Embryonic facial prominence (tissue), 1 donor: Measurements from ENCODE around the gene TMUB2.

Source experiments
- DNase-seq: peaks from one replicate; pipeline ENCODE4 v3.0.0-alpha.2; 2016; ENCODE audit errors: extremely low spot score

TMUB2 gene

DNA sequence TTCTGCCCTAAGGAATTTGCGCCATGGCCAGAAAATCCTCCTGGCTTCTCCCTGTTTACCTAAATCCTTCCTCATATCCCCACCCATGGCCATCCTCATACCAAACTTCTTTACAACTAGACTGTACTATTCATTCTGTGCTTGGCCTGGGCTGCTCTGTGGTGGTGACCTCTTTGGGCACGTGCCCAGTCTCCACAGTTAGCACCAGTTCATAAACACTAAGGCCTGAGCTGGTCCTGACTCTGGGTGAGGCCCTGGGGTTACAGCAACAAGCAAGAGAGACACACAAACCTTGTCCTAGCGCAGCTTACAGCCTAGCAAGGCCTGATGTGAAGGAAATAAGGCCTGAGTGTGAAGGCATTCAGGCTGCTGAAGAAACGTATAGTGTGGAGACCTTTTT lies 16.0 kb downstream of the TMUB2 start:
- DNase-seq = no peak

DNA sequence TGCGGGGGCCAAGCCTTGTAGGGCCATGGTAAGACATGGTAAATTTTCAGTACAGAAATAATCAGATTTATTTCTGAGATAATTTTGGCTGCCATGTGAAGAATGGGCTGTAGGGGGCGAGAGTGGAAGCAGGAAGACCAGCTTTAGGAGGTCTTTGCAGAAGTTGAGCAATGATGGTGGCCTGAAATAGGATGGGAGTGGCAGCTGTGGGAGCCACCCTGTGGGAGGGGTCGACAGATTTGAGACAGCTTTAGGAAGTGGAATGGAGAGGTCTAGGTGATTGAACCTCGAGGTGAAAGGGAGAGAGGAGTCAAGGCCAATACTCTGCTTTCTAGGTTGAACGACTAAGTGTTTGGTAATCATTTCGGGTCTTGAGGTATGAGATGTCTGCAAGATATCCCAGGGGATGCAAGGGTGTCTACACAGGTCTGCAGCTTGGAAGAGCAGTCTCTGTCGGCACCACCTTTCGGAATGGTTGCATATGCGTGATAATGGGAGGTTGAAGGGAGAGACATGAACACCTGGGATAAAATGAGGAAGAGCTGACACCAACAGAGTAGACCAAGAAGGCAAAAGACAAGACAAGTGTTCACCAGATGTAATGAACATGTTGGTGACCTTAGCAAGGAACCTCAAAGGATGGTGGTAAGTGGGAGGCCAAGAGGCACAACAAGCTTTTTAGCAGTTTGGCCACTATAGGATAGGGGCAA lies 17.1 kb downstream of the TMUB2 start:
- DNase-seq = no peak

DNA sequence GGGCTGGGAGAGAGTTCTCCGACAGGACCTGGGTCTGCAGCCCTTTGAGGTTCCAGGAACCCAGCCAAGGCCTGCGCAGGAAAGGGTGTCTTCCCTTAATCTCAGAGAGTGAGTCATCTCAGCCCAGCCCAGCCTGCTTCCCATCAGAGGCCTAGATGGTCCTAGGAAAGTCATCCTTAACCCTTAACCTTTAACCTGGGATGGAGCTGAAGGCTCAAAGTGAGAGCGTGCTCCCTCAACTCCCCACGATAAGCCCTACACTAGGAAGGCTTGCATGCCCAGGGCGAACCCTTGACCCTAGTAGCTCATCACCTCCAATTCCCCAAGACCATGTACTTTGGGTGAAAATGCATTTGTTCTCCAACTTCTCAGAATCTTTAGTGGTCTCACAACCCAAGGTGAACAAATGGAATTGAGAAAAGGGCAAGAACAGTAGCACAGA lies 17.7 kb downstream of the TMUB2 start:
- DNase-seq = no peak

DNA sequence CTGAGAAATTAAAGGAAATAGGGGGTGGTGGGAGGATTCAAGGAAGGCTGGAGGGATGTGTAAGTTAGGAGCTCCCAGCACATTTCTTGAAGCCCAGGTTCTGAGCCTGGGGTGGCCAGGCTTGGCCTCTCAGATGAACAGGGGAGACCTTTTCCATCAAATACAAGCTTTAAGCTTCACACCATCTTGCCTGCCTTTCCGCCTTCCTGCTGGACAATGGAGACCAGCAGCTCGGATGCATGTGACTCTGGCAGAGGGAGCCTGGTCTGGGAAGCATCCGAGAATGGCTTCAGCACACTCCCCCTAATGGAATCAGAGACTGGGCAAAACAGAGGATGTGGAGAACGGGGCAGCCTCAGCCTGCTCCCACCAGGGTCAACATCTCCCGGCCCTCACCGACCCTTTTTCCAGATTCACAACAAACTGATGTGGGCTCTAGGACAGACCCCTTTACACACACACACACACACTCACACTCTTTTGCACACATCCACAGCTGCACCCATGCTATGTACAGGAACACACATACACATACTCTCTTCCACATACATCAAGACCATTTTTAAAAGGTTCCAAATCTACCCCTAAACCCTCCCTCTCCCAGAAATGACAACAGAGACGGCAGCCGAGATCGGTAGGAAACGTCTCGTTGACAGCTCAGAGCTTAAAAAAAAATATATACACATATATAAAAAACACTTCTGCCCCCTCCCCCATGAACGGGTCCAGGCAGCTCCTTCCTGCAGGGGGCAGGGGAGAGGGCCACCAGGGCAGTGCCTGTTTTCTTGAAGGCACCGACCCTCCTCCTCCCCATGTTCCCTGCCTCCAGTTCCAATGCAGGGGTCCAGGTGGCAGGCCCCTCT lies 19.4 kb downstream of the TMUB2 start:
- no peak for DNase-seq

DNA sequence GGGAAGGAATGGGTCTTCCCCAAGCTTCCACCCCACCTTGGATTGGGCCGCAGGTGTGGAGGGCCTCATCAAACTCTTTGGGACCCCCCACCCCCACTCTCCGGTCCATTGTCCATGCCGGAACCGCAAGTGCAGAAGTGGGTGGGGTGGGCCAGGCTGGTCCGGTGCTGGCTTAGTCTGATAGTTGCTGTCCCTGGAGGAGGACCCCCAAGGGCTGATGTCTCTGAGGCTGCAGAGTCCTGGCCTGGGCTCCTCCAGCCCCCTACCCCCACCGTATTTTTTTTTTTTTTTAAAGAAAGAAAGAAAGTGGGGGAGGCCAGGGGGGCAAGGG lies 20.0 kb downstream of the TMUB2 start:
- DNase-seq = no peak

DNA sequence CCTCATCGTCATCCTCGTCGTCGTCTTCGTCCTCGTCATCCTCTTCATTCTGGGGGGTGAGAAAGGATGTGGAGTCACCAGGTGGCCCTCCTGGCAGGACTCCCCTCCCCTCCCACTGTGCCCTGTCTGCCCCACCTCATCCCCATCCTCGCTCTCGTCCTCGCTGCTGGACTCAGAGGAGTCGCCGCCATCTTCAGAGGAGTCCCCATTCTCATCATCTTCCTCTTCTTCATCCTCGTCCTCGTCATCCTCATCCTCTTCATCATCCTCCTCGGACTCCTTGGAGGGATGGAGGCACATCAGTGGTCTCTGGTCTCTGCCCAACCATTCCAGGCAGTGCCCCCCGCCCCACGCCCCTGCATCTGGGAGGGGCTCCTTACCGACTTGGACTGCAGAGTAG lies 20.5 kb downstream of the TMUB2 start:
- DNase-seq = no peak

DNA sequence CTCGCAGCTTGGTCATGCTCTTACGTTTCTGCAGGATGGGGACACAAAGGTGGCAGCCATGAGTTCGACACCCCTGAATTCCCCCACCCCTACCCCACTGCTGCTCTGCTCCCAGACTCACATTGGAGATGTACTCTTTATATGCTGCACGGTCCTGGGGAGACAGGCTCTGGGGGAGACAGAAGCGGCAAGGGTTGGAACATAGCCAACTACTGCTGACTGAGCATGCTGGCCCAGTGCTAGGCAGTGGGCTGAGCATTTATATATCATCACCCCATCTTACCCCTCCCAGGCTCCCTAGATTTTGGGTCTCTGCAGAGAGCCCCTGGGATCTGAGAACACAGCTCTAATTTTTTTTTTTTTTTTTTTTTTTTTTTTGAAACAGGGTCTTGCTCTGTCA lies 21.0 kb downstream of the TMUB2 start:
- no peak for DNase-seq

DNA sequence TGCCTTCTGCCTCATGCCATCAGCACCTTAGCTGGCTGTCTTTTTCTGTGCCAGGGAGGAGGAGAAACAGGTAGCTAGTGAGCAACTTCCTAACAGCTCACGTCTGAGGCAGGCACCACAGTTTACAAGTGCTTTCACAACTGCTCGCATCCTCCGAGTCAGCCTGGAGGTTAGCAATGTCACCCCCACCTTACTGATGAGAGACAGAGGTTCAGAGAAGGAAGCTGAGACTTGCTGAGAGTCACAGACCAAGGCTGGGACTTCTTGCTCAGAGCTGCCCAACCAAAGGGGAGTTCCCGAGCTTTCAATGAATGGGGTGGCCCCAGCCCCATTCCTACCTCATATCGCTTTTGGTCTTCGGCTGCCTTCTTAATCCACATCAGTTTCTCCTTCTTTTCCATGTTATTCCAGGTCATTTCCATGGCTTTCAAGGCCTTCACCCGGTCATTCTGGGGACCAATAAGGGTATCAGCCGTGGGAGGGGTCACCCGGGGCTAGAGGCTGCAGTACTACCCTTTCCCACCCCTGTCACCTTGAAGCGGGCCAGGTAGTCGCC lies 23.1 kb downstream of the TMUB2 start:
- no peak for DNase-seq

DNA sequence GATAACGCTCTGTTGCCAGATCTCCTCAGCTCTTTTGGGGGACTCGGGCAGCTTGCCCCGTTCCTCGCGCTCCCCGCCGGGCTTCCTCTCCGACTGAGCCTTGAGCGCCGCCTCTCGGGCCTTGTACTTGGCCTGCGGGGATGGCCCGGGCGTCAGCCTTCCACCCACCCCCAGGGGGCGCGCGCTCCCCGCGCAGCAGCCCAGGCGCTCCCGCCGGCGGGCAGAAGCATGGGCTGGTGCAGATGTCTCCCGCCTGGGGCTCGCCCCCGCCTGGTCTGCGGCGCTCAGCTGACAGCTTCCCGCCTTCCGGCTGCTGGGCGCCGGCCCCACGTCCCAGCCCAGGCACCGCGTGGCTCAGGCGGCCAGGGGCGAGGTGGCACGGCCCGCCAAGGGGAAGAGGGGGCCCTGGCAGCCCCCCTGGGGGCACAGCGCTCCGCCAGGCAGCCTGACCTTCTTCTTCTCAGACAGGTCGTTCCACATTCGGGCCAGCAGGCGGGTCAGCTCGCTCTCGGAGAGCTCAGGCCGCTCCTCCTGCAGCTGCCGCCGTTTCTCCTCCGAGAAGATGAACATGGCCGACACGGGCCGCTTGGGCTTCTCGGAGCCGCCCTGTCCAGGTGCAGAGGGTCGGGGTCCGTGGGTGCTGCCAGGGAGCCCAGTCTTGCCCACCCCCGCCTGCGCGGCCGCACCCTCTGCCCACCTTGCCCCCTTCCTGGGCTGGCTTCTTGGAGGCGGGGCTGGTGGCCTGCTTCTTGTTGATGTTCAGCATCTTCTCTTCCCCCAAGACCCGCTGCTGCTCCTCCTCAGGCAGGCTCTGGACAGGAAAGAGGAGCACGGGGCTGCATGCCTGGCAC lies 23.8 kb downstream of the TMUB2 start:
- no peak for DNase-seq

DNA sequence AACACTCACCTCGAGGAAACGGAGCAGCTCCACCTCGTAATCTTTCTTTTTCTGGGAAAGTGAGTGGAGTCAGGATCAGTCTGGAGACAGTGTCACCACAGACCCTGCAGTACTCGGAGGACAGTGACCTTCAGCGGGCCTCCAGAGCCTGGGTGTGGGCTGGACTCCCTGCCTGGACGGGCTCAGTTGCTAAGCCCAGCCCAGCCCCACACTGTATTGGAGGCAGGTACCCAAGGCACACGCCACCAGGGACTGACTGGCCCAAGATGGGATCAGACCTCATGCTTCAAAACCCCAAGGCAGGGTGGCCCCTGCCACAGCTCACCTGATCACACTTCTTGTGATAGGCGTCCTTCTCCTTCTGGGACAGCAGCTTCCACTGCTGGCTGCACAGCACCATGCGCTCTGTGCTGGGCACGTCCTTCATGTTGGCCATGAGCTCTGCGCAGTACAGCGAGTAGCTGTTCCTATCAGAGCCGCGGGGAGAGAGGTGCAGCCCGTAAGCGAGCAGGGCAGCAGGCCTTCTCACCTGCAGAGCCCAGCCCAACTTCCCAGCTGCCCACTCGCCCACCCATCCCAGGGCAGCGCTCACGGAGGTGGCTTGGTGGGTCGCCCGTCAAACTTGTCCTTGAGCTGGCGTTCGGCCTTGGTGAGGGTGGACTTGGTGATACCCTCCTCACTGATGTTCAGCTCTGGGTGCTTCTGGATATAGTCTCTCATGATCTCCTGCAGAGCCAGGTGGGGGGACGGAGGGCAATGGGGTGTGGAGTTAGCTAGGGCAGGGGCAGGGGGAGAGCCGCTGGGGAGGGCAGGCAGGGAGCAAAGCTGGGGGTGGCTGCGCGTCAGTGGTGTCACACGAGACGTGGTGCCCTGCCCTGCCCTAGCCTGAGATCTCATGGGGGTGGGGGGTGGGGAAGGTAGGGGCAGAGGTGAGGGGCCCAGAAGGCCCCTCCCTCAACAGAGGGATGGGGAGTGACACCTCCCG lies 24.8 kb downstream of the TMUB2 start:
- no peak for DNase-seq

DNA sequence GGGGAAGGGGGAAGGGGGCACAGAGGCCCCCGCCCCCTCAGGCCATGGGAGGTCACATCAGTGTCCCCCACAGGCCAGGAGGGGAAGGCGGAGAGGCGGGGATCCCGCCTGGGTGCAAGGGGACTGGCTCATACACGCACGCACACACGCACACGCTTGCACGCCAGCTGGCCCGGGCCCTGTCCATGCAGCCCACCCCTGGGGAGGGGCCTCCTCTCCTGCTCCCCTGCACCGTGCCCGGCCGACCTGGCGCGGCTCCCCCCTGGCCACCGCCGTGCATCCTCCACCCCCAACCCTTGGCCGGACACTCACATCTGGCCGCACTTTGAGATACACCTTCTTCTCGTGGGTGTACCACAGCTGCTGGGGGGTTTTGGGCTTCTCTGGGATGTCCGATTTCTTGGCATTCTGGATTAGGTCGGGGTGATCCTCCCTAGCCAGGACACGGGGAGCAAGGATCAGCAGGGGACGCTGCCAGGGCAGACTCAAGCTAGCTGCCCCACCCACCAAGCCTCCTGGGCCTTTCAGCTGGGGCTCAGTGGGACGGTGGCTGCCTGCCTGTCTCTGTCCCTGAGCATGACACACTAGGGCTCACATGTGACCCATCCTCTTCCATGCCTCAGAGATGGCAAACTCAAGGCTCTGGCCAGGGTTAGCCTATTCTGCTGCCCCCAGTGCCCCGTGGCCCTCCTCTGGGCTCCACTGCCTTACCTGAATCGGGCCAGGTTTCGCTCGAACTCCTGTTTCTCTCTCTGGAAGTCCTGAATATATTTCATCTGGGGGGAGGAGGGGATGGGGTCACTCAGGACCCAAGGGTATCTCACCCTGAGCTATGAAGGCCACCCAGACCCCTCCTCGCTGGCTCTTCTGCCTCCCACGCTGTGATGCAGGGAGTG lies 26.0 kb downstream of the TMUB2 start:
- no peak for DNase-seq

DNA sequence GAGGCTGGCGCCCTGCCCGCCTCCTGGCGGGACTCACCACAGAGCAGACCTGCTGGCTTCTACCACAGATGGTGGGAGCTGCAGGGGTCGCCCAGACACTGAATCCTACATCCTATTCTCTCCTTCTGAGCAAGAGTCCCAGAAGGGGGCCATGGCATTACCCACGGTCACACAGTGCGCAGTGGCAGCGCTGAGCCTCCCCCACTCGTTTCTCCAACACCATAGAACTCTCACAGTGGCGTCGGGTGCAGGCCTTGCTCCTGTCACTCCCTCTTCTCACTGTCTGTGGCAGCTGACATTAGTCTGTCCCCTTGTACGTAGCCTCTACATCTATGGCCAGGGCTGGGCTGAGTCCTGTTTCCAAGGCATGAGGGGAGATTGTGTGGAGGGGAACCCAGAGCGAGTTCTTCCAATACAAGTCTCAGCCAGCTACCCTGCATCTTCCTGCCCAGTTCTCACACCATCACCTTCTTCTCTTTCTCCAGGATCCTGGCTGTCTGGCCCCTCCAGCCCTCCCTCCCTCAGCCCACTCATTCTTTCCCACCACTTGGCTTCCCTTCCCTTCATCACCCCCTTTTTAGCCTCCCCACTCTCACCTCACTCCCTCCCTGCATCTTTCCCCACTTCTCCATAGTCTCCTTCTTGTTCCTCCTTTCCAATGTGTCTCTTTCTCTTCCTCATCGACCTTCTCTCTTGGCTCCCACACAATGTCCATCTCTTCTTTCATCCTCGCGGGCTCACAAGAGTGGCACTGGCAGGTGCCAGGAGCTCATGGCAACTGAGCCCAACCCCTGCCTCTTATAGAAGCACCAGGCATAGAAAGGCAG lies 26.8 kb downstream of the TMUB2 start:
- no peak for DNase-seq

DNA sequence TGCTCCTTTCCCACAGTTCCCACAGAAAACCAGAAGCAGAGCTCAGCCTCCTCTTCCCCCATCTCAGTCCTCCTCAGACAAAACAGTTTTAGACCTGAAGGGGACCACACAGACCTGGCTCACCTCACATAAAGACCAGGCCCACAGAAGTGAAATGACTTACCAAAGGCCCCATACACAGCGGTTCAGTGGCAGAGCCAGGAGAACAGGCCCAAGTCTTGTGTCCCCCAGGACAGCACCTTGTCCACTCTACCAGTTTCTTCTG lies 27.4 kb downstream of the TMUB2 start:
- DNase-seq = no peak

DNA sequence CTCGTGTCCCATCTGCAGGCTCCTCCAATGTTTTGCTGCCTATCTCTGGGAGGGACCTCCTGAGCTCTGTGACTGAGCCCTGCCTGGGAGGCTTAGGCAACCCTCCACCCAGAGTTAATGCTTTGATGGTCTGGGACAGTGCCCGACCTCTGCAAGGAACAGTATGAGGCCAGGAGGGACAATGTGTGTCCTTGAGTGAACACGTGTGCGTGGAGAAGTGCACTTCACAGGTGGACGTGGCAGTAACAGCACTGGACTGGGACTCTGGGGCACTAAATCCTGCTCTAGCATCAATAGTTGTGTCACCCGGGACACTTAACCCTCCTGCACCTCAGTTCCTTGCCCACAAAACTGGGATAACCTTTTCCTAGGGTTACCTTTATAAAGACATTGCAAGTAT lies 28.1 kb downstream of the TMUB2 start:
- DNase-seq = no peak

DNA sequence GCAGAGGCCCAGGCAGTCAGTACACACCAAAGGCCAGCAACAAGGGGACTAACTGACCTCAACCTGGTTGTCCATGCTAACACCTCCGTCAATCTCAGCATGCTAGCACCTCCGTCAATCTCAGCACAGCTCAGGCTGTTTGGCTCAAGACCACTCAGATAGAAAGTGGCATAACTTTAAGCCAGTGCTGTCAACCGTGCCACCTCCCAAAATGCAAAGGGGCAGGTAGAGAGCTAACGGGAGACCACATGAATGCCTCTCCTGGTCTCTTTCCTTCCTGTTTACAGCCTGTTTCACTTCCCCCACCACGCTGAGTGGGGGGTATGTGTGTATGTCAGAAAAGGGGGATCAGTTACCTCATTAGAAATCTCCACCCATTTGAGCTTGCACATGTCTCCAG lies 29.4 kb downstream of the TMUB2 start:
- no peak for DNase-seq

DNA sequence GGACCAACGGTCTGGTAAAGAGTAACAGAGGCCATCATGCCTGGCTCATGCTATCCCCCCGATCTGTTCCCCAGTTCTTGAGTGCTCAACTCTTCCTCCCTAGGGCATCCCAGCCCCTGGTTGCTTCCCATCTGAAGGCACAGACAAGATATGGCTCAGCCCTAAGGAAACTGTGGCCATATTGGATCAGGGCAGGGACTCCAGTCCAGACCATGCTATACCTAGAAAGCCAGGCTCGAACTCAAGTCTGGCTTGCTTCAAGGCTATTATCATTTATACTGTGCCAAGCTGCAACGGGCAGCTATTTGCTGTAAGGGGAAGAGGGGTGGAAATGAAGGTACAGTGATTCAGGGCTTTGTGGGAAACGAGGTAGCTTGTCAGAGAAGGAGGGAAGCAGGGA lies 29.9 kb downstream of the TMUB2 start:
- DNase-seq = no peak

DNA sequence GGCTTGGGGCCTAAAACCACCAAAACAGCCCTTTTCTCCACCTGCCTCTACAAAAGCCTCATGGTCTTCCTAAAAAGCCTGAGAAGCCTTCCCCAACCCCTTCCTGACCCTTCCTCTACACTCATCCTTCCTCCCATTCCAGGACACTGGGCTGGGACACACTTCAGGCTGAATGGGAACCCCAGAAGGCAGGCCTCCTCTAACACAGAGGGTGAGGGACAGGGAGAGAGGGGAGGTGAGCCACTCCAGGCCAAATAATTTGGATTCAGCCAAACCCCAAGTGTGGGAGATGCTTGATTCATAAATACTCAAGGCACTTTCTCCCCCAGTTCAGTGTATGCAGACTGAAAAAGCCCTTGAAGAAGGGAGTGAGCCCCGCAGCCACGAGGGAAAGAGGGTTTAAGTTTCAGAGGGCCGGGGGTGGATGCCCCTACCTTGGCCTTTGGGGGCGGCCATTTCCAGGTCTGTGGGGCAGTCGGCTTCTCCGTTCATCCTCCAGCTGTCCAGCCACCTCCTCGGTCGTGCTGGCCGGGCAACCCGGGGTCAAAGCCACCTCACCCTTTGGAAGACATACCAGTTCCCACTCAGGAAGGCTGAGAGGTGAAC lies 31.1 kb downstream of the TMUB2 start:
- DNase-seq = no peak

DNA sequence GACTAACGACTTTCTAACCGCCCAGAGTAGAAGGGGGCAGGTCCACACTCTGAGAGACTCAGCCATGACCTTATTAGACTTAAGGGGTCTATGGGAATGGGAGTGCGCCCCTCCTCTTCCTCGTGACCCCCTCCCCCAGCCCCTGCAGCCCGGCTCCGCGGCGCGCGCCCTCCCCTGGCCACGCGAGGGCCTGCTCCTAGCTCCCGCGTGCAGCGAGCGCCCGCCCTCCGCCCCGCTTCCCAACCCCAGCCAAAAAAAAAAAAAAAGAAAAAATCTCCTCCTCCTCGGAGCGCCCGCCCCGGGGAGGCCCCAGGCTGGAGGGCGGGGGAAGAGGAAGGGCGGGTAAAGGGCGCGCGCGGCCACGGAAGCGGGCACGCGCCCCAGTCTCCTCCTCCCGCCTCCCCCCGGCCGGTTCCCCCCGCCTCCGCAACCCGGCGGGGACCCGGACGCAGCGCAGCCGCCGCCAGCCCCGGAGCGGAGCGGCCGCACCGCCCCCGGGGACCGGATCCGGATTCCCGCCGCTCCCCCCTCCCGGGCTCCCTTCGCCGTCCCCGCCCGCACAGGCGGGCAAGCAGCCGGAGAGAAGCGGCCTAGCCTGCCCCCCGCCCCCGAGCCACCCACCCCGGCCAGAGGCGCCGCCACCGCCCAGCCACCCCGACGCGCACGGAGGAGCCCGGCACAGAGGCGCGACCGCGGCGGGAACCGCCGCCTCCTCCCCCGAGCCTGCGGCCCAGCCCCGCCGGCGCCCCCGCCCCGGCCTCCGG lies 31.8 kb downstream of the TMUB2 start:
- peak; percentile 82 for DNase-seq
